DLD1 (cell line): Measurements from ENCODE around the gene NAA38.
"Not testable (repeated sequence)": the region's sequence is repeated elsewhere in the genome, so short reads cannot be mapped to it uniquely, and the experiment has no call there.

Experiments used
- in situ Hi-C: cut with HindIII; loops from 2 replicates; pipeline ENCODE4 v1.10.0; 2017; ENCODE audit warnings: low sequenced_read_pairs

The NAA38 gene

GRCh38 chr17:7825206-7825990 lies 32.0 kb downstream of the NAA38 start:
- in situ Hi-C loops = no loop called here

- in situ Hi-C loops = no loop called here
These were observed 33.1 kb downstream of the NAA38 start for GRCh38 chr17:7824021-7824924.

- in situ Hi-C loops = no loop called here
These were observed 33.8 kb downstream of the NAA38 start for GRCh38 chr17:7823581-7824001.

GRCh38 chr17:7822126-7822525 lies 35.2 kb downstream of the NAA38 start:
- in situ Hi-C loops = no loop called here

GRCh38 chr17:7820231-7820630 lies 37.1 kb downstream of the NAA38 start:
- in situ Hi-C loops = no loop called here

GRCh38 chr17:7818746-7819645 lies 38.4 kb downstream of the NAA38 start:
- in situ Hi-C loops = no loop called here

- in situ Hi-C loops = no loop called here
These were observed 39.3 kb downstream of the NAA38 start for GRCh38 chr17:7818026-7818425.

- in situ Hi-C loops = no loop called here
These were observed 39.8 kb downstream of the NAA38 start for GRCh38 chr17:7817643-7817964.

- in situ Hi-C loops = no loop called here
These were observed 40.3 kb downstream of the NAA38 start for GRCh38 chr17:7816926-7817642.

GRCh38 chr17:7814969-7815368 lies 42.4 kb downstream of the NAA38 start:
- in situ Hi-C loops = no loop called here

- in situ Hi-C loops = no loop called here
These were observed 46.1 kb downstream of the NAA38 start for GRCh38 chr17:7811251-7811650.

GRCh38 chr17:7809791-7810343 lies 47.5 kb downstream of the NAA38 start:
- in situ Hi-C loops = not testable (repeated sequence)

GRCh38 chr17:7809086-7809790 lies 48.1 kb downstream of the NAA38 start:
- in situ Hi-C loops = no loop called here

- in situ Hi-C loops = no loop called here
These were observed 50.2 kb downstream of the NAA38 start for GRCh38 chr17:7807206-7807605.
